ENCODE data around the gene PEBP1.
"Not testable (repeated sequence)": the region's sequence is repeated elsewhere in the genome, so short reads cannot be mapped to it uniquely, and the experiment has no call there.

PEBP1 gene

GRCh38 chr12:118135788-118136558, at the start of gene PEBP1:
Gene PEBP1 (plus strand): TSS chr12:118136124. CDS start chr12:118136210, 86 bp downstream.
- DNase-seq (ENCODE audit: low read depth) = peak; percentile 92

GRCh38 chr12:118089782-118090181, 46.1 kb upstream of the PEBP1 start:
- DNase-seq (ENCODE audit: low read depth) = no peak

- no peak for DNase-seq (ENCODE audit: low read depth)
These were observed 41.9 kb upstream of the PEBP1 start for GRCh38 chr12:118094039-118094438.

GRCh38 chr12:118098401-118098800, 37.5 kb upstream of the PEBP1 start:
- DNase-seq (ENCODE audit: low read depth) = no peak

GRCh38 chr12:118098911-118099671, 36.8 kb upstream of the PEBP1 start:
- no peak for DNase-seq (ENCODE audit: low read depth)

- DNase-seq (ENCODE audit: low read depth) = no peak
These were observed 34.9 kb upstream of the PEBP1 start for GRCh38 chr12:118101051-118101450.

GRCh38 chr12:118102070-118102469, 33.9 kb upstream of the PEBP1 start:
- DNase-seq (ENCODE audit: low read depth) = no peak

- no peak for DNase-seq (ENCODE audit: low read depth)
These were observed 33.3 kb upstream of the PEBP1 start for GRCh38 chr12:118102609-118103008.

GRCh38 chr12:118103201-118103600, 32.7 kb upstream of the PEBP1 start:
- no peak for DNase-seq (ENCODE audit: low read depth)

GRCh38 chr12:118103601-118104382, 32.1 kb upstream of the PEBP1 start, which contains the start of gene VSIG10:
Gene VSIG10 (minus strand): TSS chr12:118104011. CDS start chr12:118103671, 340 bp downstream.
- no peak for DNase-seq (ENCODE audit: low read depth)

- no peak for DNase-seq (ENCODE audit: low read depth)
These were observed 28.9 kb upstream of the PEBP1 start for GRCh38 chr12:118107011-118107410.

- no peak for DNase-seq (ENCODE audit: low read depth)
These were observed 28.2 kb upstream of the PEBP1 start for GRCh38 chr12:118107694-118108093.

- no peak for DNase-seq (ENCODE audit: low read depth)
These were observed 26.8 kb upstream of the PEBP1 start for GRCh38 chr12:118109088-118109487.

GRCh38 chr12:118119449-118119879, 16.5 kb upstream of the PEBP1 start:
- no peak for DNase-seq (ENCODE audit: low read depth)

- peak; percentile 31 for DNase-seq (ENCODE audit: low read depth)
These were observed 15.2 kb upstream of the PEBP1 start for GRCh38 chr12:118120579-118121363.

GRCh38 chr12:118122264-118122663, 13.7 kb upstream of the PEBP1 start:
- DNase-seq (ENCODE audit: low read depth) = no peak

- no peak for DNase-seq (ENCODE audit: low read depth)
These were observed 11.5 kb upstream of the PEBP1 start for GRCh38 chr12:118124333-118124874.

- no peak for DNase-seq (ENCODE audit: low read depth)
These were observed 10.2 kb upstream of the PEBP1 start for GRCh38 chr12:118125743-118126118.

GRCh38 chr12:118126119-118126757, 9.7 kb upstream of the PEBP1 start:
- no peak for DNase-seq (ENCODE audit: low read depth)

- no peak for DNase-seq (ENCODE audit: low read depth)
These were observed 8.1 kb upstream of the PEBP1 start for GRCh38 chr12:118127867-118128266.

GRCh38 chr12:118129436-118129835, 6.5 kb upstream of the PEBP1 start:
- not testable (repeated sequence) for DNase-seq (ENCODE audit: low read depth)

Data from stimulated activated CD8-positive, alpha-beta memory T cell treated with anti-CD3 and anti-CD28 coated beads, Interleukin-4, amount 100 ng/mL, for 24 hours (primary cell).